Stomach (tissue), 4 donors: ENCODE measurements around the gene FYCO1.

Experiments
- CTCF ChIP-seq, 7 experiments: fragments of 450-650 bp in 4 of 7; fragments of 200-600 bp in 3 of 7; sonication (generic) in 3 of 7; IDR thresholded peaks; one replicate each; pipeline ENCODE4 v1.5.1; 2016 to 2019; ENCODE audit warnings: antibody characterized with exemption in 7 of 7, control low read depth in 2 of 7, mild to moderate bottlenecking in 1 of 7
- POLR2A ChIP-seq, 4 donors: fragments of 450-650 bp; IDR thresholded peaks; one replicate each; pipeline ENCODE4 v1.6.1; 2016; ENCODE audit warnings: antibody characterized with exemption in 4 of 4, control low read depth in 2 of 4, mild to moderate bottlenecking in 1 of 4, moderate library complexity in 1 of 4

GRCh38 chr3:45911511-45912226, 84.0 kb downstream of the FYCO1 start:
- TF ChIP-seq CTCF (IDR thresholded peaks at IDR 0.05) (no peak), POLR2A (IDR thresholded peaks at IDR 0.05) (no peak)
